Activated CD4-positive, alpha-beta memory T cell treated with anti-CD3 and anti-CD28 coated beads for 36 hours (primary cell): ENCODE data around the gene JAKMIP1. TPM values are rescaled to one million over a fixed set of nuclear protein-coding genes. Genes with fewer than 3 reads are reported as not detected.

ENCODE experiments used
- CTCF ChIA-PET: fragments of 350-600 bp; sonication (Branson Sonifier 250); formaldehyde crosslinking; loops from one replicate; lab custom pipeline; 2021; ENCODE audit warnings: antibody characterized with exemption, inconsistent platforms; lab: Charles Lee
- POLR2A ChIA-PET: fragments of 350-600 bp; sonication (Branson Sonifier 250); formaldehyde crosslinking; loops from one replicate; lab custom pipeline; 2021; ENCODE audit warnings: antibody characterized with exemption; lab: Charles Lee
- DNase-seq: peaks from one replicate; pipeline ENCODE4 v3.0.0-alpha.2; 2020
- H3K27ac Mint-ChIP-seq: one replicate; pipeline ENCODE4 v1.8.0; 2021; ENCODE audit warnings: mixed read lengths
- H3K27me3 Mint-ChIP-seq: one replicate; pipeline ENCODE4 v1.8.0; 2021; ENCODE audit warnings: mixed read lengths
- H3K36me3 Mint-ChIP-seq: one replicate; pipeline ENCODE4 v1.8.0; 2021; ENCODE audit warnings: mixed read lengths
- H3K4me1 Mint-ChIP-seq: one replicate; pipeline ENCODE4 v1.8.0; 2021; ENCODE audit warnings: low read depth, mixed read lengths
- H3K4me3 Mint-ChIP-seq: one replicate; pipeline ENCODE4 v1.8.0; 2021; ENCODE audit warnings: mild to moderate bottlenecking, mixed read lengths
- H3K9me3 Mint-ChIP-seq: one replicate; pipeline ENCODE4 v1.8.0; 2021; ENCODE audit warnings: mixed read lengths
- intact Hi-C: fragments of 100-400 bp; cut with micrococcal nuclease; formaldehyde crosslinking; loops from one replicate; pipeline ENCODE4 v1.15.1; 2023
- total RNA-seq, 2 experiments: library from RNA; stranded (reverse); gene quantifications; one replicate each; pipeline ENCODE4 v1.2.3, GENCODE V29; 2021

JAKMIP1 gene
- total RNA-seq, 2 experiments from 2014 or later, result 17.7 to 18.1 TPM

DNA sequence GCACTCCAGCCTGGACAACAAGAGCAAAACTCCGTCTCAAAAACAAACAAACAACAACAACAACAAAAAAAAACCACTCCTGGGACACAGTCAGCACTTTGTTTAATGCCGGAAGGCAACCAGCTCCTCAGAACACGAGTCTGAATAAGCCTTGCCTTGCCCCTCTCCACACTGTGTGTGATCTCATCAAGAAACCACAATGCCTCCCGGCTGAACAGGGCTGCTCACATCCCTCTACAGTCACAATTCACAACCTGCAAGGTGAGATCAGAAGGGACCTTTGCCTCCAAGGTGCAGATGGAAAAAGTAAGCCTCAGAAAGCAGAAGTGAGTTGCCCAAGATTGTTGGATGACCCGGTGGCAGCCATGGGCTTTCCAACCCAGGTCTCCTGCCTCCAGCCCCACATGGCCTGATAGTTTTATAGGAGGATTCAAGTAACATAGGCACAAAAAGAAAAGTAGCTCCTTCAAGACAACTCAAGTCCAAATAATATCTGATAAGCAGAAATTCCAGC is 80.8 kb downstream of the JAKMIP1 start:
- no peak overlapping the region for H3K4me3 Mint-ChIP-seq
- H3K36me3 Mint-ChIP-seq, result no peaks in the 10 kb centered on the region
- peaks cover 3% of the 10 kb centered on the region for H3K27me3 Mint-ChIP-seq
- no peaks in the 10 kb centered on the region for H3K4me1 Mint-ChIP-seq
- intact Hi-C loops, result no loop called here
- CTCF ChIA-PET, result interaction anchor here (1.3 kb wide), 1 partner anchor 15 kb away, joined by 3 read pairs; no protein-coding TSS in a partner anchor
- DNase-seq, result no peak
- POLR2A ChIA-PET, result no interaction called here
- no peak overlapping the region for H3K27ac Mint-ChIP-seq
- no peaks in the 10 kb centered on the region for H3K9me3 Mint-ChIP-seq

- intact Hi-C loops, result no loop called here
- no peaks in the 10 kb centered on the region for H3K4me1 Mint-ChIP-seq
- DNase-seq, result no peak
- peaks cover 3% of the 10 kb centered on the region for H3K27me3 Mint-ChIP-seq
- ChIA-PET POLR2A (no interaction called here), CTCF (interaction anchor here (1.3 kb wide), 1 partner anchor 16 kb away, joined by 3 read pairs; no protein-coding TSS in a partner anchor)
- no peak overlapping the region for H3K4me3 Mint-ChIP-seq
- H3K27ac Mint-ChIP-seq, result no peak overlapping the region
- H3K36me3 Mint-ChIP-seq, result no peaks in the 10 kb centered on the region
- no peaks in the 10 kb centered on the region for H3K9me3 Mint-ChIP-seq
Measured at GRCh38 chr4:6118201-6118600, 82.1 kb downstream of the JAKMIP1 start.

GRCh38 chr4:6116696-6117285 is 83.6 kb downstream of the JAKMIP1 start:
- no peaks in the 10 kb centered on the region for H3K4me1 Mint-ChIP-seq
- peaks cover 3% of the 10 kb centered on the region for H3K27me3 Mint-ChIP-seq
- ChIA-PET POLR2A (no interaction called here), CTCF (interaction anchor here (0.8 kb wide), 1 partner anchor 119 kb away, joined by 4 read pairs; no protein-coding TSS in a partner anchor)
- H3K9me3 Mint-ChIP-seq, result no peaks in the 10 kb centered on the region
- H3K27ac Mint-ChIP-seq, result no peak overlapping the region
- H3K36me3 Mint-ChIP-seq, result peaks cover 2% of the 10 kb centered on the region
- DNase-seq, result no peak
- intact Hi-C loops, result no loop called here
- no peak overlapping the region for H3K4me3 Mint-ChIP-seq

GRCh38 chr4:6115746-6116586 is 84.4 kb downstream of the JAKMIP1 start:
- Mint-ChIP-seq H3K27me3 (peaks cover 3% of the 10 kb centered on the region), H3K4me3 (no peak overlapping the region), H3K9me3 (no peaks in the 10 kb centered on the region), H3K27ac (no peak overlapping the region), H3K36me3 (peaks cover 2% of the 10 kb centered on the region), H3K4me1 (no peaks in the 10 kb centered on the region)
- intact Hi-C loops, result no loop called here
- ChIA-PET CTCF (interaction anchor here (0.8 kb wide), 1 partner anchor 135 kb away, joined by 4 read pairs; no protein-coding TSS in a partner anchor), POLR2A (no interaction called here)
- no peak for DNase-seq

DNA sequence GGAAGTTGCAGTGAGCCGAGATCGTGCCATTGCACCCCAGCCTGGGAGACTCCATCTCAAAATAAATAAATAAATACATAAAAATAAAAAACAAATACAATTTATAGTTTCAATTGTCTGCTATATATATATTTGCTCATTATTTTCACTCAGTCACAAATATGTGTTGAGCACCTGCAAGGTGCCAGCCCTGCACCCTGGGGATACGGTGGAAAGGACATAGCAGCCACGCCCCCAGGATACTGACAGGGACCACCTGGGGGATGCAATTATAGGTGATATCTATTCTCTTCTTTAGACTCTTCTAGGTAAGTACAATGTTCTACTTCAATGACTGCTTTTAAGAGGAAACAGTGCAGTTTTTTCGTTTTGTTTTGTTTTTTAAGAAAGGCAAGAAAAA is 85.0 kb downstream of the JAKMIP1 start:
- POLR2A ChIA-PET, result no interaction called here
- Mint-ChIP-seq H3K4me1 (no peaks in the 10 kb centered on the region), H3K4me3 (no peak overlapping the region), H3K27ac (no peak overlapping the region), H3K36me3 (peaks cover 2% of the 10 kb centered on the region), H3K9me3 (no peaks in the 10 kb centered on the region), H3K27me3 (peaks cover 3% of the 10 kb centered on the region)
- CTCF ChIA-PET, result interaction anchor here (0.8 kb wide), 2 partner anchors 135 to 136 kb away, joined by 4 read pairs; no protein-coding TSS in a partner anchor
- no peak for DNase-seq
- intact Hi-C loops, result no loop called here

- DNase-seq, result no peak
- intact Hi-C loops, result no loop called here
- ChIA-PET POLR2A (no interaction called here), CTCF (interaction anchor here (0.8 kb wide), 1 partner anchor 136 kb away, joined by 4 read pairs; no protein-coding TSS in a partner anchor)
- Mint-ChIP-seq H3K4me3 (no peak overlapping the region), H3K27ac (no peak overlapping the region), H3K27me3 (peaks cover 3% of the 10 kb centered on the region), H3K9me3 (no peaks in the 10 kb centered on the region), H3K4me1 (no peaks in the 10 kb centered on the region), H3K36me3 (peaks cover 2% of the 10 kb centered on the region)
Measured at GRCh38 chr4:6114601-6115000, 85.7 kb downstream of the JAKMIP1 start.

DNA sequence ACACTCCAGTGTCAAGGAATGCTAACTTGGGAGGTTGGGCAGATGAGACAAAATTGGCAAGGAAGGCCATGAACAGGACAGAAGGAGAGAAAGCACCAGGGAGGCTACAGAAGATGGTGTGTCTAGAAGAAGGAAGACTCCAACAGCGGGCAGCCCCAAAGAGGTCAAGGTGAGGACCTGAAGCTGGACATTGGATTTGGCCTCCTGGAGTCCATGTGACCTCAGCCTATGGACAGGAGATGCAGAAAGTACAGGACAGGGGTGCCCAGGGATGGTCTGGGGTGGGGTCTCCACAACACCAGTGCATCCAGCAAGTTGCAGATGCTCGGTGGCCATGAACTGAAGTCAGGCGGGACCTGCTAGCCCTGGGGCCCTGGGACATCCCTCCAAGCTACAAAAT is 86.2 kb downstream of the JAKMIP1 start:
- Mint-ChIP-seq H3K27me3 (peaks cover 3% of the 10 kb centered on the region), H3K9me3 (no peaks in the 10 kb centered on the region), H3K36me3 (peaks cover 2% of the 10 kb centered on the region), H3K4me3 (no peak overlapping the region), H3K27ac (no peak overlapping the region), H3K4me1 (no peaks in the 10 kb centered on the region)
- no peak for DNase-seq
- intact Hi-C loops, result no loop called here
- CTCF ChIA-PET, result no interaction called here
- POLR2A ChIA-PET, result no interaction called here

GRCh38 chr4:6113641-6114040 is 86.7 kb downstream of the JAKMIP1 start:
- ChIA-PET CTCF (no interaction called here), POLR2A (no interaction called here)
- Mint-ChIP-seq H3K27ac (no peak overlapping the region), H3K4me3 (no peak overlapping the region), H3K4me1 (no peaks in the 10 kb centered on the region), H3K36me3 (peaks cover 2% of the 10 kb centered on the region), H3K27me3 (peaks cover 3% of the 10 kb centered on the region), H3K9me3 (no peaks in the 10 kb centered on the region)
- no peak for DNase-seq
- intact Hi-C loops, result no loop called here

- no peak for DNase-seq
- intact Hi-C loops, result no loop called here
- peaks cover 2% of the 10 kb centered on the region for H3K36me3 Mint-ChIP-seq
- H3K9me3 Mint-ChIP-seq, result no peaks in the 10 kb centered on the region
- H3K27me3 Mint-ChIP-seq, result peaks cover 3% of the 10 kb centered on the region
- H3K4me3 Mint-ChIP-seq, result no peak overlapping the region
- H3K27ac Mint-ChIP-seq, result no peak overlapping the region
- POLR2A ChIA-PET, result no interaction called here
- no peaks in the 10 kb centered on the region for H3K4me1 Mint-ChIP-seq
- CTCF ChIA-PET, result interaction anchor here (0.6 to 1.0 kb wide), 2 partner anchors 138 to 218 kb away, joined by 3 read pairs; no protein-coding TSS in a partner anchor
Measured at GRCh38 chr4:6112606-6113290, 87.6 kb downstream of the JAKMIP1 start.

DNA sequence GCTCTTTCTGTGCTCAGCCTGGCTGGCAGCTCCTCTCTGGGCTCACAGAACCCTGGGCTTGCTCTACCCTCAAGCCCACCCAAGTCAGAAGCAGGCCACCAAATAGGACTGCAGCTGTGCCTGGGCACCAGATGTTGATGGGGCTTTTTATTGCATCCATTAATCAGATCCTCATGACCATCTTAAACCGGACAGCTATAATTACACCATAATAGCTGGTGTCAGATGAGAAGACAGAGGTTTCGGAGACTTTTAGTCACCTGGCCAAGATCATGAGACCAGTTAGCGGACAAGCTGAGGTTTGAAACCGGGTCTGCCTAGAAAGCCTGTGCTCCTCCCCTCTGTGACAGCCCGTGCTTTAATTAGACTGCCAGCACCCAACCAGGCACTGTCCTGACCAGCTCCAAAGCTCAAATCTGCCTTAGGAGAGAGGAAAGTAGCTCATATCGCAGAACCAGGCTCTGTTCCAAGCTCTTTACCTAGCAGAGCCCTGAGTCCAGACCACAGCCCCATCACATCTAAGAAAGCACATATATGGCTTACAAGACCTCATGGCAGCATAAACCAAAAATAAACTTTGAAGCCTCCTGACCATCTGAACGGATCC is 88.9 kb downstream of the JAKMIP1 start:
- ChIA-PET CTCF (interaction anchor here (0.6 to 1.0 kb wide), 3 partner anchors 8 to 139 kb away, joined by 3 read pairs; no protein-coding TSS in a partner anchor), POLR2A (no interaction called here)
- H3K27me3 Mint-ChIP-seq, result no peaks in the 10 kb centered on the region
- no peak overlapping the region for H3K4me3 Mint-ChIP-seq
- H3K36me3 Mint-ChIP-seq, result peaks cover 4% of the 10 kb centered on the region
- intact Hi-C loops, result no loop called here
- H3K4me1 Mint-ChIP-seq, result no peaks in the 10 kb centered on the region
- no peaks in the 10 kb centered on the region for H3K9me3 Mint-ChIP-seq
- no peak for DNase-seq
- no peak overlapping the region for H3K27ac Mint-ChIP-seq

DNA sequence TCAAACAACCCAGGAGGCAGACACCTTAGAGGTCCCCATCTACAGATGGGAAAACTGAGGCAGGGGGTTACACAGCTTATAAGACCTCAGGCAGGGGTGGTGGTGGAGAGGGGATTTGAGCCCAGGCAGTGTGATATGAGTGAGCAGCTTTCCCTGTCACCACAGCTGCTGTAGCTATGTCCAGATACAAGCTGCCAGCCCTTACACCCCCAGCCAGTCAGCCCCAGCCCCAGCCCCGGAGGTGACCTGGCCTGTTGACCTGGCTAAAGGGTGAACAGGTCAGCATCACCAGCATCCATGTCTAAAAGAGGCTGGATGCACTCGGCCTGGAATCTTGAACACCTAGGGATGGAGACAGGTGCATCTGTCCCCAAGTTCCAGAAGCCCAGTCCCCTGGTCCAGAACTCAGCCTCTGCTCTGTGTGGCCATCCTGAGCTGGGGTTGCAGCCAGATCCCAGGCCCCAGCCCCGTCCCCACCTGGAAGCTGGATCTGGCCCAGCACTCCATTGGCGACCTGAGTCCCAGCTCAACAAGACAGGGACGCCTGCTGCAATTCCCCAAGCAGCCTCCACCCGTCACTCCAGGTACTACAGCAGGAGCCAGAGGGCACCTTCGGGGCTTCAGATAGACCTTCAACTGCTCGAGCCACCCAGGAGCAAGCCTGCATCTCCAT is 89.5 kb downstream of the JAKMIP1 start:
- Mint-ChIP-seq H3K4me3 (no peak overlapping the region), H3K36me3 (peaks cover 6% of the 10 kb centered on the region), H3K4me1 (no peaks in the 10 kb centered on the region), H3K27me3 (peaks cover 1% of the 10 kb centered on the region), H3K27ac (no peak overlapping the region), H3K9me3 (no peaks in the 10 kb centered on the region)
- intact Hi-C loops, result no loop called here
- ChIA-PET CTCF (no interaction called here), POLR2A (no interaction called here)
- DNase-seq, result no peak
